WTC11 (cell line): Measurements from ENCODE around the gene NLRC5. TPM values are rescaled to one million over a fixed set of nuclear protein-coding genes. Genes with fewer than 3 reads are reported as not detected.

Experiments
- ATAC-seq: fragments of 200-7000 bp; cut with Tn5 transposase; 2 replicates; pipeline ENCODE4 v1.10.0; 2021; ENCODE audit warnings: mild to moderate bottlenecking, moderate library complexity
- CTCF ChIA-PET: fragments of 300-600 bp; sonication (Branson Sonifier 250); formaldehyde crosslinking; loops from one replicate; lab custom pipeline; 2021; ENCODE audit warnings: antibody characterized with exemption; lab: Charles Lee
- POLR2A ChIA-PET: fragments of 350-600 bp; sonication (Branson Sonifier 250); formaldehyde crosslinking; loops from one replicate; lab custom pipeline; 2021; ENCODE audit warnings: antibody characterized with exemption; lab: Charles Lee
- DNase-seq: peaks from one replicate; pipeline ENCODE4 v3.0.0; 2021; ENCODE audit warnings: low spot score
- H3K27ac Mint-ChIP-seq: 2 replicates; pipeline ENCODE4 v1.8.0; 2021; ENCODE audit warnings: mixed read lengths
- H3K27me3 Mint-ChIP-seq: 2 replicates; pipeline ENCODE4 v1.8.0; 2021; ENCODE audit warnings: low read depth, mild to moderate bottlenecking, moderate library complexity, mixed read lengths
- H3K36me3 Mint-ChIP-seq: 2 replicates; pipeline ENCODE4 v1.8.0; 2021; ENCODE audit warnings: mixed read lengths
- H3K4me1 Mint-ChIP-seq: 2 replicates; pipeline ENCODE4 v1.8.0; 2022; ENCODE audit warnings: mixed read lengths
- H3K4me3 Mint-ChIP-seq: 2 replicates; pipeline ENCODE4 v1.8.0; 2021; ENCODE audit warnings: mild to moderate bottlenecking, moderate library complexity, mixed read lengths
- H3K9me3 Mint-ChIP-seq: 2 replicates; pipeline ENCODE4 v1.8.0; 2021; ENCODE audit warnings: mixed read lengths
- AFF4 ChIP-seq: sonication (generic); formaldehyde crosslinking; IDR thresholded peaks from 2 replicates; pipeline ENCODE4 v1.8.1; 2023; ENCODE audit warnings: mild to moderate bottlenecking, missing genetic modification reagents, borderline replicate concordance
- AR ChIP-seq: fragments of 250-450 bp; sonication (Bioruptor Pico); IDR thresholded peaks from 2 replicates; pipeline ENCODE4 v1.9.0; 2021; ENCODE audit warnings: mild to moderate bottlenecking
- ARID4B ChIP-seq: sonication (generic); formaldehyde crosslinking; IDR thresholded peaks from 2 replicates; pipeline ENCODE4 v1.8.0; 2023; ENCODE audit warnings: missing genetic modification reagents, mild to moderate bottlenecking, borderline replicate concordance
- ATF1 ChIP-seq: sonication (generic); formaldehyde crosslinking; IDR thresholded peaks from 2 replicates; pipeline ENCODE4 v1.8.1; 2023; ENCODE audit warnings: mild to moderate bottlenecking, moderate library complexity, missing genetic modification reagents
- ATF6 ChIP-seq: sonication (generic); formaldehyde crosslinking; IDR thresholded peaks from 2 replicates; pipeline ENCODE4 v1.8.1; 2023; ENCODE audit warnings: mild to moderate bottlenecking, missing genetic modification reagents
- CREB1 ChIP-seq: sonication (generic); formaldehyde crosslinking; IDR thresholded peaks from 2 replicates; pipeline ENCODE4 v1.8.0; 2023; ENCODE audit warnings: mild to moderate bottlenecking, missing genetic modification reagents
- GABPB1 ChIP-seq: sonication (generic); formaldehyde crosslinking; IDR thresholded peaks from 2 replicates; pipeline ENCODE4 v1.8.1; 2023; ENCODE audit warnings: mild to moderate bottlenecking, missing genetic modification reagents
- KAT7 ChIP-seq: sonication (generic); formaldehyde crosslinking; IDR thresholded peaks from 2 replicates; pipeline ENCODE4 v1.8.1; 2023; ENCODE audit warnings: missing genetic modification reagents, mild to moderate bottlenecking, borderline replicate concordance
- MXD4 ChIP-seq: fragments of 250-450 bp; sonication (Bioruptor Pico); IDR thresholded peaks from 2 replicates; pipeline ENCODE4 v1.8.0; 2021; ENCODE audit warnings: mild to moderate bottlenecking, moderate library complexity, borderline replicate concordance
- TEAD1 ChIP-seq: sonication (generic); formaldehyde crosslinking; IDR thresholded peaks from 2 replicates; pipeline ENCODE4 v1.8.0; 2022; ENCODE audit warnings: mild to moderate bottlenecking, missing genetic modification reagents
- ZBTB21 ChIP-seq: sonication (generic); formaldehyde crosslinking; IDR thresholded peaks from 2 replicates; pipeline ENCODE4 v1.8.1; 2023; ENCODE audit warnings: mild to moderate bottlenecking, missing genetic modification reagents, borderline replicate concordance
- ZNF416 ChIP-seq: fragments of 250-450 bp; sonication (Bioruptor Pico); IDR thresholded peaks from 2 replicates; pipeline ENCODE4 v1.9.0; 2021; ENCODE audit warnings: mild to moderate bottlenecking, inconsistent platforms
- total RNA-seq: library from RNA; stranded (reverse); gene quantifications from 3 replicates; pipeline ENCODE4 v1.2.3, GENCODE V29; 2021
- TF ChIP-seq, protein P1 (sequence below): sonication (generic); formaldehyde crosslinking; IDR thresholded peaks from 2 replicates; pipeline ENCODE4 v1.8.1; 2023; ENCODE audit warnings: mild to moderate bottlenecking, missing genetic modification reagents, moderate library complexity
- TF ChIP-seq, protein P2 (sequence below): sonication (generic); formaldehyde crosslinking; IDR thresholded peaks from 2 replicates; pipeline ENCODE4 v1.8.1; 2023; ENCODE audit warnings: mild to moderate bottlenecking, missing genetic modification reagents, moderate library complexity
- TF ChIP-seq, protein P3 (sequence below): sonication (generic); formaldehyde crosslinking; IDR thresholded peaks from 2 replicates; pipeline ENCODE4 v1.8.1; 2022; ENCODE audit warnings: low read depth, missing genetic modification reagents, borderline replicate concordance

NLRC5 gene
- total RNA-seq, 1 experiment from 2014 or later, result 2.8 TPM

GRCh38 chr16:57087003-57087402, 97.6 kb downstream of the NLRC5 start:
- peaks cover 13% of the 10 kb centered on the region for H3K27me3 Mint-ChIP-seq
- H3K36me3 Mint-ChIP-seq, result no peaks in the 10 kb centered on the region
- ChIA-PET CTCF (interaction anchor here (0.6 kb wide), 1 partner anchor 11 kb away, joined by 3 read pairs; no protein-coding TSS in a partner anchor), POLR2A (no interaction called here)
- ATAC-seq (no peak), DNase-seq (no peak)
- peaks cover 10% of the 10 kb centered on the region for H3K4me1 Mint-ChIP-seq
- H3K27ac Mint-ChIP-seq, result no peak overlapping the region
- TF ChIP-seq ZNF416 (no peak), ARID4B (no peak), KAT7 (CRISPR knock-in tag) (no peak), AFF4 (CRISPR knock-in tag) (no peak), TEAD1 (CRISPR knock-in tag) (no peak), GABPB1 (CRISPR knock-in tag) (no peak), AR (CRISPR knock-in tag) (no peak), ATF1 (CRISPR knock-in tag) (no peak), CREB1 (CRISPR knock-in tag) (no peak), ATF6 (CRISPR knock-in tag) (no peak), ZBTB21 (CRISPR knock-in tag) (no peak), MXD4 (no peak)
- TF ChIP-seq, protein P1, sequence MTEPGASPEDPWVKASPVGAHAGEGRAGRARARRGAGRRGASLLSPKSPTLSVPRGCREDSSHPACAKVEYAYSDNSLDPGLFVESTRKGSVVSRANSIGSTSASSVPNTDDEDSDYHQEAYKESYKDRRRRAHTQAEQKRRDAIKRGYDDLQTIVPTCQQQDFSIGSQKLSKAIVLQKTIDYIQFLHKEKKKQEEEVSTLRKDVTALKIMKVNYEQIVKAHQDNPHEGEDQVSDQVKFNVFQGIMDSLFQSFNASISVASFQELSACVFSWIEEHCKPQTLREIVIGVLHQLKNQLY (CRISPR knock-in tag), result no peak
- TF ChIP-seq, protein P2, sequence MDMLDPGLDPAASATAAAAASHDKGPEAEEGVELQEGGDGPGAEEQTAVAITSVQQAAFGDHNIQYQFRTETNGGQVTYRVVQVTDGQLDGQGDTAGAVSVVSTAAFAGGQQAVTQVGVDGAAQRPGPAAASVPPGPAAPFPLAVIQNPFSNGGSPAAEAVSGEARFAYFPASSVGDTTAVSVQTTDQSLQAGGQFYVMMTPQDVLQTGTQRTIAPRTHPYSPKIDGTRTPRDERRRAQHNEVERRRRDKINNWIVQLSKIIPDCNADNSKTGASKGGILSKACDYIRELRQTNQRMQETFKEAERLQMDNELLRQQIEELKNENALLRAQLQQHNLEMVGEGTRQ, result no peak
- TF ChIP-seq, protein P3, sequence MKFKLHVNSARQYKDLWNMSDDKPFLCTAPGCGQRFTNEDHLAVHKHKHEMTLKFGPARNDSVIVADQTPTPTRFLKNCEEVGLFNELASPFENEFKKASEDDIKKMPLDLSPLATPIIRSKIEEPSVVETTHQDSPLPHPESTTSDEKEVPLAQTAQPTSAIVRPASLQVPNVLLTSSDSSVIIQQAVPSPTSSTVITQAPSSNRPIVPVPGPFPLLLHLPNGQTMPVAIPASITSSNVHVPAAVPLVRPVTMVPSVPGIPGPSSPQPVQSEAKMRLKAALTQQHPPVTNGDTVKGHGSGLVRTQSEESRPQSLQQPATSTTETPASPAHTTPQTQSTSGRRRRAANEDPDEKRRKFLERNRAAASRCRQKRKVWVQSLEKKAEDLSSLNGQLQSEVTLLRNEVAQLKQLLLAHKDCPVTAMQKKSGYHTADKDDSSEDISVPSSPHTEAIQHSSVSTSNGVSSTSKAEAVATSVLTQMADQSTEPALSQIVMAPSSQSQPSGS (CRISPR knock-in tag), result no peak
- peaks cover 4% of the 10 kb centered on the region; the same call in 1 of the 2 replicates for H3K9me3 Mint-ChIP-seq
- H3K4me3 Mint-ChIP-seq, result no peak overlapping the region
